Heart right ventricle (tissue), 16 donors: ENCODE data around the gene MOCOS. TPM values are rescaled to one million over a fixed set of nuclear protein-coding genes. Genes with fewer than 3 reads are reported as not detected.

ENCODE experiments used
- ATAC-seq, 8 donors: fragments of 200-7000 bp; cut with Tn5 transposase; one replicate each; pipeline ENCODE4 v1.9.1; 2020; ENCODE audit warnings: mild to moderate bottlenecking in 8 of 8, moderate library complexity in 8 of 8, moderate number of reproducible peaks in 1 of 8
- DNase-seq, 2 donors: peaks; one replicate each; pipeline ENCODE4 v3.0.0-alpha.2; 2020
- H3K27ac ChIP-seq, 10 donors: fragments of 200-600 bp; sonication (generic) in 2 of 10; one replicate each; pipeline versions ENCODE4 v1.5.0 to v1.8.0; 2020 to 2022; ENCODE audit warnings: mild to moderate bottlenecking in 3 of 10
- H3K27me3 ChIP-seq, 7 donors: fragments of 200-600 bp; one replicate each; pipeline ENCODE4 v1.8.0; 2021 to 2022; ENCODE audit warnings: mild to moderate bottlenecking in 2 of 7
- H3K36me3 ChIP-seq, 9 donors: fragments of 200-600 bp; sonication (generic) in 1 of 9; one replicate each; pipeline versions ENCODE4 v1.5.0 to v1.8.0; 2020 to 2022; ENCODE audit warnings: mild to moderate bottlenecking in 2 of 9
- H3K4me1 ChIP-seq, 9 donors: fragments of 200-600 bp; sonication (generic) in 1 of 9; one replicate each; pipeline versions ENCODE4 v1.5.0 to v1.8.0; 2020 to 2022; ENCODE audit warnings: mild to moderate bottlenecking in 4 of 9
- H3K4me3 ChIP-seq, 10 donors: fragments of 200-600 bp; sonication (generic) in 2 of 10; one replicate each; pipeline versions ENCODE4 v1.5.0 to v1.8.0; 2020 to 2022; ENCODE audit warnings: mild to moderate bottlenecking in 7 of 10, moderate library complexity in 2 of 10
- H3K9me3 ChIP-seq, 11 donors: fragments of 200-600 bp in 10 of 11; sonication (generic) in 2 of 11; one replicate each; pipeline versions ENCODE4 v1.5.0 to v1.8.0; 2013 to 2022; ENCODE audit warnings: mild to moderate bottlenecking in 2 of 11, control low read depth in 1 of 11, moderate library complexity in 1 of 11
- CTCF ChIP-seq, 9 donors: fragments of 200-600 bp; sonication (generic) in 2 of 9; IDR thresholded peaks; one replicate each; pipeline versions ENCODE4 v1.5.0 to v1.8.0; 2021 to 2022; ENCODE audit warnings: antibody characterized with exemption in 9 of 9, mild to moderate bottlenecking in 5 of 9, moderate library complexity in 1 of 9
- WGBS, 2 donors: extraction: QIAGEN DNeasy Blood & Tissue Kit; methylation state at CpG; one replicate each; pipeline ENCODE4 v1.1.7; 2013; ENCODE audit warnings: inconsistent platforms in 1 of 2; 5-methylcytosine and 5-hydroxymethylcytosine counted together
- intact Hi-C, 10 donors: fragments of 100-400 bp; cut with DNase I; formaldehyde crosslinking; loops; one replicate each; pipeline versions ENCODE4 v1.11.1 to v1.14.2; 2022
- polyA plus RNA-seq, 2 donors: library from polyadenylated mRNA; stranded (reverse); fragments of 200-250 nt; gene quantifications; one replicate each; pipeline ENCODE4 v1.2.3, GENCODE V29; 2013
- total RNA-seq, 10 donors: library from RNA; stranded (reverse); fragmentation: NEBNext Ultra II Directional in 3 of 10; extraction: Animal tissue kit (Norgen Biotek cat#: 25700) in 3 of 10; gene quantifications; one replicate each; pipeline versions ENCODE4 v1.2.1 to v1.2.4, GENCODE V29; 2021 to 2023
- donor health status: Arrhythmogenic right ventricular cardiomyopathy.
- donor health status: ischemic (EF 13 %, LVEDD 7.1; RV severe dilation, severe dysfunction).
- donor health status: healthy with polysubstance abuse.
- donor health status: DM: no; HTN: yes; CAD: no.
- donor health status: DM: no; HTN: no; CAD: no.
- donor health status: ischemic (EF 25% LVEDD 6.9; RV normal size, moderate dysfunction).
- donor health status: ischemic (EF 25% LVEDD 5.7; RV mildly dilated, moderate dysfunction).
- donor health status: healthy.
- donor health status: DM: yes; HTN: yes; CAD: no.
- donor health status: Ischemic cardiomyopathy.
- donor health status: ischemic (EF 35%, LVEDD 5.7; RV mildly dilated, moderate dysfunction).
- donor health status: nonischemic (EF 11% LVEDD 7.7; RV severe dilation, severe dysfunction).
- donor health status: DM: yes; HTN: yes; CAD: no.
- donor health status: PGD.
- donor health status: ischemic (EF 29% LVEDD 5.4; RV normal size, mild dysfunction).
- donor health status: nonischemic (EF 23%, LVEDD 6.1; RV moderate dilation, normal function).

MOCOS gene
- total and polyA plus RNA-seq, 12 donors, result 0.06 to 0.95 (median 0.28) TPM

DNA sequence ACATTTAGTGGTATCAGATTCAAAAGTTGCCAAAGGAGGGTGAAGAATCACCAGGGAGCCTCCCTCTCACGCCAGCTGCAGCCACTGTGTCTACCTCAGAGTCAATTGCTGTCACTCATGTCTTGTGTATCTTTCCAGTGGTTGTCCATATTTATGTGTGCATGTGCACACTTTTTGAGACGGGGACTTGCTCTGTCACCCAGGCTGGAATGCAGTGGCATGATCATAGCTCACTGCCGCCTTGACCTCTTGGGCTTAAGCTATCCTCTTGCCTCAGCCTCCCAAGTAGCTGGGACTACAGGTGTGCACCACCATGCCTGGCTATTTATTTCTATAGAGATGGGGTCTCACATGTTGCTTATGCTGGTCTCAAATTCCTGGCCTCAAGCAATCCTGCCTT, 4.0 kb downstream of the MOCOS start:
- no peaks in the 10 kb centered on the region for H3K9me3 ChIP-seq
- no peak overlapping the region for H3K4me3 ChIP-seq
- ATAC-seq (no peak), DNase-seq (no peak)
- no peak for TF ChIP-seq CTCF (IDR thresholded peaks at IDR 0.05)
- H3K27ac ChIP-seq, result no peak overlapping the region
- intact Hi-C loops, result loop anchor here in 1 of 10 donors (10.0 kb wide), 1 partner anchor 94 kb away; no protein-coding TSS in a partner anchor
- WGBS, 2 donors, result 96 to 98% methylated on average over 3 of the region's 3 CpGs
- no peaks in the 10 kb centered on the region for H3K36me3 ChIP-seq
- peaks cover 0 to 25% (median 11%) of the 10 kb centered on the region in 9 donors for H3K4me1 ChIP-seq
- H3K27me3 ChIP-seq, result peaks cover 0 to 13% (median 0%) of the 10 kb centered on the region in 7 donors

DNA sequence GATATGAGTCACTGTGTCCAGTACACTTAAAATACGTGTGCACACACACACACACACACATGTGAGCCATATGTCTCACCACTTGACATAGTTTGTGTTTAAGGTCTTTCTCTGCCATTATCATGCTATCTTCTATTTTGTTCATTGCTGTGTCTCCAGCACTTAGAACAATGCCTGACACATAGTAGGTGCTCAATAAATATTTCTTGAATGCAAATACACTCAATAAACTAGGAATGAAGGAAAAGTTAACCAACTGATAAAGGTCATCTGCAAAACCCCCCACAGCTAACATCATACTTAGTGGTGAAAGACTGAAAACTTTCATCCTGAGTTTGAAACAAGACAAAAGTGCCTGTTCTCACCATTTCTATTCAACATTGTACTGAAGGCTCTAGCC, 4.4 kb downstream of the MOCOS start:
- 96 to 98% methylated on average over 1 of the region's 1 CpG for WGBS, 2 donors
- Histone ChIP-seq H3K36me3 (no peaks in the 10 kb centered on the region), H3K27me3 (peaks cover 0 to 13% (median 0%) of the 10 kb centered on the region in 7 donors), H3K27ac (no peak overlapping the region), H3K9me3 (no peaks in the 10 kb centered on the region), H3K4me1 (peaks cover 0 to 20% (median 8%) of the 10 kb centered on the region in 9 donors), H3K4me3 (no peak overlapping the region)
- ATAC-seq, result no peak
- DNase-seq, result no peak
- TF ChIP-seq CTCF (IDR thresholded peaks at IDR 0.05), result no peak
- intact Hi-C loops, result loop anchor here in 1 of 10 donors (10.0 kb wide), 1 partner anchor 93 kb away; no protein-coding TSS in a partner anchor

DNA sequence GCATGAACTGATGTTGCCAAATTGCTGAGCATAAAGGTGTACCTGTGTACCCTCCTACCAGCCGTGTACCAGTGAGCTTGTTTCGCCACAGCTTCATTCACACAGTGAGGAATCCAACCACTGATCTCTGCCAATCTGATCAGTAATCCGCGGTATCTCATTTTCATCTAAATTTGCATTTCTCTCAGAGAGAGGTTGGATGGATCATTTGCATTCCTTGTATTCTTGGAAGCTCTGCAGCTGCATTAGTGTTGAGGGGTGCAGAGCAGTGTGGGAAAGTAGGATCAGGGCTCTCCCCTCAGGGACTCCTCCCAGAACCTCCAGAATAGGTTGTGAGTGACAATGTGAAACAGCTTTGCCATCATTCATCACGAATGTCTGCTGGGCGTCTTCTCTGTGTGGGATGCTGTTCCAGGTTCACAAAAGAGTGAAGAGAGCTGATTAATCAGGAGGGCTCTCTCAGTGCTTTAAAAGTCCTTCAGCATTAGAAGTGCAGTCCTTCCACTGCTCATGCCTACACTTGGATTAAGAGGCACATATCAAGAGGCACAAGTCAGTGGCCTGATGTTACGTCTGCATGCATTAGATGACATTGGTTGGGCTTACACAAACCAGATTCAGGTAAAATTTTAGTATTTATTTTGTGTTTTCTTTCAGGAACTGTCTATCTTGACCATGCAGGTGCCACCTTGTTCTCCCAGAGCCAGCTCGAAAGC, 7.5 kb downstream of the MOCOS start:
- Histone ChIP-seq H3K27me3 (no peaks in the 10 kb centered on the region), H3K4me3 (no peak overlapping the region), H3K9me3 (no peaks in the 10 kb centered on the region), H3K27ac (no peak overlapping the region), H3K36me3 (no peaks in the 10 kb centered on the region), H3K4me1 (peaks cover 0 to 8% (median 0%) of the 10 kb centered on the region in 9 donors)
- 78 to 88% methylated on average over 8 of the region's 8 CpGs for WGBS, 2 donors
- ATAC-seq, result no peak
- no peak for TF ChIP-seq CTCF (IDR thresholded peaks at IDR 0.05)
- intact Hi-C loops, result loop anchor here in 1 of 10 donors (10.0 kb wide), 1 partner anchor 90 kb away; no protein-coding TSS in a partner anchor
- DNase-seq, result no peak

- no peaks in the 10 kb centered on the region for H3K9me3 ChIP-seq
- H3K27me3 ChIP-seq, result no peaks in the 10 kb centered on the region
- 34 to 35% methylated on average over 3 of the region's 3 CpGs for WGBS, 2 donors
- H3K4me1 ChIP-seq, result peaks cover 0 to 8% (median 0%) of the 10 kb centered on the region in 9 donors
- H3K27ac ChIP-seq, result no peak overlapping the region
- DNase-seq (no peak), ATAC-seq (peak in 4 of 8 donors; percentile 30 to 76 (median 62))
- no peak overlapping the region for H3K4me3 ChIP-seq
- TF ChIP-seq CTCF (IDR thresholded peaks at IDR 0.05), result no peak
- intact Hi-C loops, result loop anchor here in 1 of 10 donors (10.0 kb wide), 1 partner anchor 89 kb away; no protein-coding TSS in a partner anchor
- no peaks in the 10 kb centered on the region for H3K36me3 ChIP-seq
Observed at GRCh38 chr18:36195427-36196122, 8.3 kb downstream of the MOCOS start.
